HG03064 (cell line): Measurements from ENCODE around the gene OPN1MW2.
A peak's percentile ranks its signal among the peaks of the same experiment; 100 is the strongest.
"Not testable (repeated sequence)": the region's sequence is repeated elsewhere in the genome, so short reads cannot be mapped to it uniquely, and the experiment has no call there.

Experiments used
- ATAC-seq: cut with Tn5 transposase; IDR thresholded peaks from one replicate; pipeline ENCODE4 v1.9.1; 2021; ENCODE audit warnings: low read depth; ENCODE audit not compliant: unreplicated experiment

OPN1MW2 gene

GRCh38 chrX:154219456-154219855 lies at the start of gene OPN1MW2:
Gene OPN1MW2 (plus strand): TSS chrX:154219756. CDS start chrX:154219816, 60 bp downstream.
- ATAC-seq, result not testable (repeated sequence)

GRCh38 chrX:154172535-154172943 lies 47.0 kb upstream of the OPN1MW2 start:
- peak; percentile 79 for ATAC-seq

- ATAC-seq, result not testable (repeated sequence)
These were observed 45.2 kb upstream of the OPN1MW2 start for GRCh38 chrX:154174356-154174755.

- not testable (repeated sequence) for ATAC-seq
These were observed 37.3 kb upstream of the OPN1MW2 start, which contains the start of gene OPN1MW for GRCh38 chrX:154182296-154182695. Gene OPN1MW (plus strand): TSS chrX:154182596. CDS start chrX:154182678, 82 bp downstream.

- ATAC-seq, result not testable (repeated sequence)
These were observed 35.8 kb upstream of the OPN1MW2 start for GRCh38 chrX:154183794-154184193.

GRCh38 chrX:154192846-154193245 lies 26.7 kb upstream of the OPN1MW2 start:
- ATAC-seq, result not testable (repeated sequence)

- ATAC-seq, result not testable (repeated sequence)
These were observed 25.2 kb upstream of the OPN1MW2 start for GRCh38 chrX:154194316-154194715.

- not testable (repeated sequence) for ATAC-seq
These were observed 23.1 kb upstream of the OPN1MW2 start for GRCh38 chrX:154196466-154196865.

GRCh38 chrX:154209670-154210418 lies 9.7 kb upstream of the OPN1MW2 start:
- ATAC-seq, result not testable (repeated sequence)

GRCh38 chrX:154211057-154211456 lies 8.5 kb upstream of the OPN1MW2 start:
- ATAC-seq, result not testable (repeated sequence)

- ATAC-seq, result not testable (repeated sequence)
These were observed 8.1 kb upstream of the OPN1MW2 start for GRCh38 chrX:154211499-154211898.

- not testable (repeated sequence) for ATAC-seq
These were observed 5.7 kb downstream of the OPN1MW2 start for GRCh38 chrX:154225292-154225691.

- ATAC-seq, result not testable (repeated sequence)
These were observed 7.2 kb downstream of the OPN1MW2 start for GRCh38 chrX:154226706-154227105.

- not testable (repeated sequence) for ATAC-seq
These were observed 11.9 kb downstream of the OPN1MW2 start for GRCh38 chrX:154231443-154231842.

- ATAC-seq, result not testable (repeated sequence)
These were observed 14.1 kb downstream of the OPN1MW2 start for GRCh38 chrX:154233620-154234019.

- not testable (repeated sequence) for ATAC-seq
These were observed 19.5 kb downstream of the OPN1MW2 start for GRCh38 chrX:154238939-154239559.

GRCh38 chrX:154239982-154240503 lies 20.5 kb downstream of the OPN1MW2 start:
- not testable (repeated sequence) for ATAC-seq

- ATAC-seq, result peak; percentile 73
These were observed 28.0 kb downstream of the OPN1MW2 start for GRCh38 chrX:154247377-154248045.

- ATAC-seq, result not testable (repeated sequence)
These were observed 28.5 kb downstream of the OPN1MW2 start for GRCh38 chrX:154248076-154248475.

GRCh38 chrX:154257282-154257681 lies 37.7 kb downstream of the OPN1MW2 start, which contains the start of gene OPN1MW3:
Gene OPN1MW3 (plus strand): TSS chrX:154257582. CDS start chrX:154257620, 38 bp downstream.
- ATAC-seq, result not testable (repeated sequence)

GRCh38 chrX:154258711-154259110 lies 39.2 kb downstream of the OPN1MW2 start:
- ATAC-seq, result not testable (repeated sequence)
